Muscle of back (tissue), 13 donors: ENCODE data around the gene ST7. TPM values are rescaled to one million over a fixed set of nuclear protein-coding genes. Genes with fewer than 3 reads are reported as not detected.
A peak's percentile ranks its signal among the peaks of the same experiment; 100 is the strongest.
"Not testable (repeated sequence)": the region's sequence is repeated elsewhere in the genome, so short reads cannot be mapped to it uniquely, and the experiment has no call there.

Experiments used
- DNase-seq, 3 donors: peaks; one replicate each; pipeline versions ENCODE4 v3.0.0 to v3.0.0-alpha.2; 2013
- long read RNA-seq, 9 donors: transcript quantifications; one replicate each; lab custom pipeline, GENCODE V29; 2026
- polyA plus RNA-seq, 10 donors: library from polyadenylated mRNA; unstranded; fragments of 120-200 nt; gene quantifications; one replicate each; pipeline ENCODE4 v1.2.1, GENCODE V29; 2013; ENCODE audit not compliant: insufficient read length in 10 of 10

ST7 gene
- polyA plus RNA-seq: 10 to 100 TPM; 13.8 to 23.3 (median 16.7) TPM
- long read RNA-seq, donor 1: 0 reads
- long read RNA-seq, donor 2: 0 reads
- long read RNA-seq, donor 3: 0 reads
- long read RNA-seq, donor 4, partial matches to known transcripts: 0 of 1 reads
- long read RNA-seq, donor 4, other reads (novel, unspliced or antisense): 0 of 1 reads
- long read RNA-seq, donor 5, partial matches to known transcripts: 0 of 2 reads
- long read RNA-seq, donor 5, other reads (novel, unspliced or antisense): 0 of 2 reads
- long read RNA-seq, donor 6, partial matches to known transcripts: 0 of 2 reads
- long read RNA-seq, donor 6, other reads (novel, unspliced or antisense): 0 of 2 reads
- long read RNA-seq, donor 7, partial matches to known transcripts: 0 of 1 reads
- long read RNA-seq, donor 7, other reads (novel, unspliced or antisense): 0 of 1 reads
- long read RNA-seq, donor 8: 0 reads
- long read RNA-seq, donor 9: 0 reads

- DNase-seq: peak; percentile 67 to 92 (median 83)
Measured at GRCh38 chr7:116953372-116953905, at the start of gene ST7. ST7 (plus strand) TSS chr7:116953501; CDS start chr7:116953541, 40 bp downstream.

GRCh38 chr7:116906391-116906790 is 46.9 kb upstream of the ST7 start:
- DNase-seq: no peak

- DNase-seq: no peak
Measured at GRCh38 chr7:116910383-116910782, 42.9 kb upstream of the ST7 start.

- DNase-seq: peak in 1 of 3 donors; percentile 19
Measured at GRCh38 chr7:116911801-116912200, 41.5 kb upstream of the ST7 start.

GRCh38 chr7:116912269-116912909 is 40.9 kb upstream of the ST7 start:
- DNase-seq: no peak

- peak in 1 of 3 donors; percentile 17 for DNase-seq
Measured at GRCh38 chr7:116918704-116919103, 34.6 kb upstream of the ST7 start.

- DNase-seq: no peak
Measured at GRCh38 chr7:116920359-116920758, 32.9 kb upstream of the ST7 start.

- DNase-seq: no peak
Measured at GRCh38 chr7:116922545-116922944, 30.8 kb upstream of the ST7 start.

- DNase-seq: no peak
Measured at GRCh38 chr7:116924741-116925140, 28.6 kb upstream of the ST7 start.

GRCh38 chr7:116929021-116929420 is 24.3 kb upstream of the ST7 start:
- DNase-seq: no peak

GRCh38 chr7:116929914-116930913 is 23.1 kb upstream of the ST7 start:
- DNase-seq: peak; percentile 74 to 84 (median 84)

- DNase-seq: no peak
Measured at GRCh38 chr7:116932566-116932965, 20.7 kb upstream of the ST7 start.

- no peak for DNase-seq
Measured at GRCh38 chr7:116933465-116933864, 19.8 kb upstream of the ST7 start.

GRCh38 chr7:116934580-116934979 is 18.7 kb upstream of the ST7 start:
- no peak for DNase-seq

GRCh38 chr7:116936844-116937243 is 16.5 kb upstream of the ST7 start:
- not testable (repeated sequence) for DNase-seq

GRCh38 chr7:116938678-116939077 is 14.6 kb upstream of the ST7 start:
- no peak for DNase-seq

GRCh38 chr7:116940689-116941370 is 12.5 kb upstream of the ST7 start:
- DNase-seq: no peak

GRCh38 chr7:116942504-116942903 is 10.8 kb upstream of the ST7 start:
- no peak for DNase-seq

GRCh38 chr7:116948934-116949333 is 4.4 kb upstream of the ST7 start:
- no peak for DNase-seq

GRCh38 chr7:116949941-116950801 is 3.1 kb upstream of the ST7 start:
- no peak for DNase-seq
